Measurements from ENCODE around the gene PPL.

PPL gene

GRCh38 chr16:4846901-4847773, 89.8 kb downstream of the PPL start, which contains the start of the genes GLYR1 and UBN1:
Gene GLYR1 (minus strand): TSS chr16:4847288. CDS start chr16:4847265, 23 bp downstream.
Gene UBN1 (plus strand): TSS chr16:4847481. CDS start chr16:4852918, 5,437 bp downstream.
- peak within 1 kb of the TSS; percentile 84 for H3K4me3 ChIP-seq (ENCODE audit: low read depth, low read length)
- peaks cover 23% of the 10 kb centered on the region for H3K36me3 ChIP-seq (replicated peaks)
- in situ Hi-C loops (cut with HindIII; ENCODE audit: low pct_ligation_motif_present, low sequenced_read_pairs), result no loop called here
- TF ChIP-seq CTCF (IDR thresholded peaks at IDR 0.05; ENCODE audit: low read depth, low read length, missing control alignments), result no peak
- no peaks in the 10 kb centered on the region for H3K27me3 ChIP-seq (replicated peaks)
- DNase-seq, result peak; percentile 97
- H3K27ac ChIP-seq, result peak within 1 kb of the TSS; percentile 89

GRCh38 chr16:4846503-4846900, 90.4 kb downstream of the PPL start:
- peak overlapping the region; percentile 89 for H3K27ac ChIP-seq
- no peak for TF ChIP-seq CTCF (IDR thresholded peaks at IDR 0.05; ENCODE audit: low read depth, low read length, missing control alignments)
- in situ Hi-C loops (cut with HindIII; ENCODE audit: low pct_ligation_motif_present, low sequenced_read_pairs), result no loop called here
- H3K4me3 ChIP-seq (ENCODE audit: low read depth, low read length), result peak overlapping the region; percentile 84
- peak; percentile 64 for DNase-seq
- peaks cover 27% of the 10 kb centered on the region for H3K36me3 ChIP-seq (replicated peaks)
- H3K27me3 ChIP-seq (replicated peaks), result no peaks in the 10 kb centered on the region

GRCh38 chr16:4840984-4841383, 96.0 kb downstream of the PPL start:
- Histone ChIP-seq H3K27me3 (replicated peaks) (no peaks in the 10 kb centered on the region), H3K36me3 (replicated peaks) (peaks cover 64% of the 10 kb centered on the region), H3K27ac (no peak overlapping the region), H3K4me3 (ENCODE audit: low read depth, low read length) (no peak overlapping the region)
- no peak for TF ChIP-seq CTCF (IDR thresholded peaks at IDR 0.05; ENCODE audit: low read depth, low read length, missing control alignments)
- in situ Hi-C loops (cut with HindIII; ENCODE audit: low pct_ligation_motif_present, low sequenced_read_pairs), result no loop called here
- no peak for DNase-seq

- no peak for TF ChIP-seq CTCF (IDR thresholded peaks at IDR 0.05; ENCODE audit: low read depth, low read length, missing control alignments)
- H3K36me3 ChIP-seq (replicated peaks), result peaks cover 71% of the 10 kb centered on the region
- H3K27me3 ChIP-seq (replicated peaks), result no peaks in the 10 kb centered on the region
- no peak overlapping the region for H3K27ac ChIP-seq
- no peak for DNase-seq
- H3K4me3 ChIP-seq (ENCODE audit: low read depth, low read length), result no peak overlapping the region
- in situ Hi-C loops (cut with HindIII; ENCODE audit: low pct_ligation_motif_present, low sequenced_read_pairs), result no loop called here
Measured at GRCh38 chr16:4839942-4840341, 97.0 kb downstream of the PPL start.

GRCh38 chr16:4837733-4838501, 99.0 kb downstream of the PPL start:
- no peak for TF ChIP-seq CTCF (IDR thresholded peaks at IDR 0.05; ENCODE audit: low read depth, low read length, missing control alignments)
- DNase-seq, result no peak
- H3K27me3 ChIP-seq (replicated peaks), result no peaks in the 10 kb centered on the region
- H3K36me3 ChIP-seq (replicated peaks), result peaks cover 66% of the 10 kb centered on the region
- no peak overlapping the region for H3K27ac ChIP-seq
- in situ Hi-C loops (cut with HindIII; ENCODE audit: low pct_ligation_motif_present, low sequenced_read_pairs), result no loop called here
- no peak overlapping the region for H3K4me3 ChIP-seq (ENCODE audit: low read depth, low read length)

Measured in brain microvascular endothelial cell (primary cell).